TTC549 (cell line): ENCODE measurements around the gene DCANP1.
"Not testable (repeated sequence)": the region's sequence is repeated elsewhere in the genome, so short reads cannot be mapped to it uniquely, and the experiment has no call there.

ENCODE experiments used
- FAIRE-seq: peaks from 2 replicates; lab custom pipeline; 2012; peaks lifted over from hg19 to GRCh38; lab: Jason Lieb, UNC

The DCANP1 gene

GRCh38 chr5:135447298-135447929, at the start of gene DCANP1:
Gene DCANP1, minus strand, starts transcription at chr5:135447348. Its CDS starts 240 bp downstream, at chr5:135447108.
- FAIRE-seq = no peak

- not testable (repeated sequence) for FAIRE-seq
Measured at GRCh38 chr5:135495531-135495930, 48.4 kb upstream of the DCANP1 start.

GRCh38 chr5:135494196-135494595, 47.0 kb upstream of the DCANP1 start:
- FAIRE-seq = no peak

- FAIRE-seq = no peak
Measured at GRCh38 chr5:135493406-135494180, 46.4 kb upstream of the DCANP1 start.

- no peak for FAIRE-seq
Measured at GRCh38 chr5:135492319-135492626, 45.1 kb upstream of the DCANP1 start.

GRCh38 chr5:135491552-135492318, 44.6 kb upstream of the DCANP1 start:
- FAIRE-seq = no peak

- no peak for FAIRE-seq
Measured at GRCh38 chr5:135491038-135491551, 43.9 kb upstream of the DCANP1 start.

- no peak for FAIRE-seq
Measured at GRCh38 chr5:135490245-135491037, 43.3 kb upstream of the DCANP1 start.

GRCh38 chr5:135489466-135490244, 42.5 kb upstream of the DCANP1 start:
- FAIRE-seq = no peak

GRCh38 chr5:135488727-135489465, 41.7 kb upstream of the DCANP1 start:
- FAIRE-seq = no peak

GRCh38 chr5:135487839-135488514, 40.8 kb upstream of the DCANP1 start:
- FAIRE-seq = no peak

- no peak for FAIRE-seq
Measured at GRCh38 chr5:135487037-135487395, 39.9 kb upstream of the DCANP1 start.

GRCh38 chr5:135486131-135487036, 39.2 kb upstream of the DCANP1 start:
- FAIRE-seq = no peak

GRCh38 chr5:135484674-135485086, 37.5 kb upstream of the DCANP1 start:
- FAIRE-seq = no peak

- no peak for FAIRE-seq
Measured at GRCh38 chr5:135483254-135483653, 36.1 kb upstream of the DCANP1 start.

- no peak for FAIRE-seq
Measured at GRCh38 chr5:135482381-135482933, 35.3 kb upstream of the DCANP1 start.

GRCh38 chr5:135481909-135482311, 34.8 kb upstream of the DCANP1 start:
- FAIRE-seq = no peak

GRCh38 chr5:135481387-135481786, 34.2 kb upstream of the DCANP1 start:
- no peak for FAIRE-seq

GRCh38 chr5:135480511-135480910, 33.4 kb upstream of the DCANP1 start:
- no peak for FAIRE-seq
